Measurements from ENCODE around the gene THAP4. TPM values are rescaled to one million over a fixed set of nuclear protein-coding genes. Genes with fewer than 3 reads are reported as not detected.

THAP4 gene
- total RNA-seq, 3 donors from 2014 or later (not counting 1 experiment from before 2014, with no cell fraction given): 19.8 to 29.2 (median 27.8) TPM

GRCh38 chr2:241676665-241677064 is 39.7 kb upstream of the THAP4 start:
- Mint-ChIP-seq H3K4me3 (no peak overlapping the region), H3K36me3 (no peaks in the 10 kb centered on the region), H3K4me1 (peaks cover 6 to 11% of the 10 kb centered on the region in 2 donors), H3K27ac (no peak overlapping the region), H3K9me3 (no peaks in the 10 kb centered on the region), H3K27me3 (ENCODE audit: low read depth in 2 of 2) (no peaks in the 10 kb centered on the region)
- ATAC-seq: no peak
- Histone ChIP-seq H3K27me3 (ENCODE audit: control insufficient read depth, insufficient read depth, low read length) (no peaks in the 10 kb centered on the region), H3K4me3 (ENCODE audit: low read length) (no peak overlapping the region), H3K9me3 (ENCODE audit: control insufficient read depth, insufficient read depth, low read length) (no peaks in the 10 kb centered on the region), H3K27ac (ENCODE audit: low read length) (no peak overlapping the region), H3K4me1 (ENCODE audit: control insufficient read depth, insufficient read depth, low read length) (peaks cover 12% of the 10 kb centered on the region), H3K36me3 (ENCODE audit: control insufficient read depth, insufficient read depth, low read length) (peaks cover 21% of the 10 kb centered on the region)
- DNase-seq: no peak
- intact Hi-C loops (cut with micrococcal nuclease): no loop called here
- TF ChIP-seq CTCF (IDR thresholded peaks at IDR 0.05): no peak
- WGBS (ENCODE audit: insufficient coverage): 96% methylated on average over 17 of the region's 17 CpGs

DNA sequence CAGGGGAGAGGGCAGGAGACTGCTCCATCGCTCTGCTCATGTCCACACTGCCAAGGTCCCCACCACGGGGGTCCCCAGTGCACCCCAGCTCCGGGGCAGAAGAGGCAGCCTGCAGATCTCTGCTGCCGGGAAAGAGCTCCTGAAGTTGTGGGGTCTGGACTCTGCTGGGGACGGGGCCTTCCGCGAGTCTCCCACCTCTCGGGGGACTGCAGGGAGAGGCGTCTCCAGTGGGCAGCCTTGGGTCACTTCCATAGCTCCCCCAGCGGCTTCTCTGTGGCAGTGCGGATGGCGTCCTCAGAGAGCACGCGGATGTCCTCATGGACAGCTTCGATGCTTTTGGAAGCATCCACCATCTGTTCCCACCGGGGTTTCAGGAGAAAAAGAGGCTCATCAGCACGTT is 38.9 kb upstream of the THAP4 start:
- intact Hi-C loops (cut with micrococcal nuclease): no loop called here
- Mint-ChIP-seq H3K27me3 (ENCODE audit: low read depth in 2 of 2) (no peaks in the 10 kb centered on the region), H3K27ac (no peak overlapping the region), H3K36me3 (no peaks in the 10 kb centered on the region), H3K4me1 (peaks cover 6 to 10% of the 10 kb centered on the region in 2 donors), H3K9me3 (no peaks in the 10 kb centered on the region), H3K4me3 (no peak overlapping the region)
- WGBS (ENCODE audit: insufficient coverage): 92% methylated on average over 17 of the region's 17 CpGs
- Histone ChIP-seq H3K9me3 (ENCODE audit: control insufficient read depth, insufficient read depth, low read length) (no peaks in the 10 kb centered on the region), H3K27ac (ENCODE audit: low read length) (no peak overlapping the region), H3K36me3 (ENCODE audit: control insufficient read depth, insufficient read depth, low read length) (peaks cover 25% of the 10 kb centered on the region), H3K27me3 (ENCODE audit: control insufficient read depth, insufficient read depth, low read length) (no peaks in the 10 kb centered on the region), H3K4me3 (ENCODE audit: low read length) (no peak overlapping the region), H3K4me1 (ENCODE audit: control insufficient read depth, insufficient read depth, low read length) (peaks cover 12% of the 10 kb centered on the region)
- DNase-seq (no peak), ATAC-seq (no peak)
- no peak for TF ChIP-seq CTCF (IDR thresholded peaks at IDR 0.05)

DNA sequence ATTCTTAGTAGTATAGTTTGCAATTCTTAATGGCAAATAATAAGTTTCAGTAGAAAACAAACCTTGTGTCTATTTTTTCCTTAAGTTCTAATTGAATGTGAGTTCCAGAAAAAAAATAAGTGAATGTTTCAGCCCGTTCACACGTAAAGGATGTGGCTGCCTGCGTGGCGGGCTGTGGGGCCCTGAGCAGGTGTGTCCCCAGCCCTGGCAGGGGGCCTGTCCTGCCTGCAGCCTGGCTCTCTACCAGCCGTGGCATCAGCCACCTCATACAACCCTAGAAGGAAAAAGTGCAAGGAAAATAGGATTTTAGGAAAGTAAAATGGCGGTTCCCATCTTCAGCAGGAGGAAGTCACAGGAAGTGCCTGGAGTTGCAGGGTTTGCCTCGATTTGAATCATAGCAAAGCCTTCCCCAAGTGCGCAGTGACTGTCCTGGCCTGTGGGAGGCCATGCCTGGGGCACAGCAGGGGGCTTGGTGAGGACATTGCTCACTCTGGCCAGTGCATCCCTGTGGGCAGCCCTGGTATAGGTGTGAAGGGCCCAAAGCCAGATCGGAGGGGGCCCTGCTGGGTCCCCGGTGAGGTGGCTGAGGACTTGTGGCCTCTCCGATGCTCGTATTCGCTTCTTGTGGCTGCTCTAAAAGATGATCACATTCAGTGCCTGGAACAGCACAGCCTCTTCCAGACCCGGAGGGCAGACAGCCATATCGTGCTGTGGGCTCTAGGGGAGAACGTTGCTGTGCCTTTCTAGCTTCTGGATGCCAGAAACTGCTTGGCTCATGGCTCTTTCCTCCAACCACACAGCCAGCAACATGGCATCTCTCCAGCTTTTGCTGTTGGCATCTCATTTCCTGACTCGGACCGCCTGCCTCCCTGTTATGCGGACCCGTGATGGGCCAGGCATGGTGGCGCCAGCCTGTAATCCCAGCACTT is 37.1 kb upstream of the THAP4 start:
- Mint-ChIP-seq H3K4me1 (peaks cover 6% of the 10 kb centered on the region in 2 donors), H3K27ac (no peak overlapping the region), H3K27me3 (ENCODE audit: low read depth in 2 of 2) (no peaks in the 10 kb centered on the region), H3K4me3 (no peak overlapping the region), H3K9me3 (no peaks in the 10 kb centered on the region), H3K36me3 (no peaks in the 10 kb centered on the region)
- no peak for TF ChIP-seq CTCF (IDR thresholded peaks at IDR 0.05)
- intact Hi-C loops (cut with micrococcal nuclease): no loop called here
- ATAC-seq (no peak), DNase-seq (no peak)
- peaks cover 32% of the 10 kb centered on the region for H3K36me3 ChIP-seq (ENCODE audit: control insufficient read depth, insufficient read depth, low read length)
- no peak overlapping the region for H3K27ac ChIP-seq (ENCODE audit: low read length)
- no peak overlapping the region for H3K4me3 ChIP-seq (ENCODE audit: low read length)
- 87% methylated on average over 20 of the region's 21 CpGs for WGBS (ENCODE audit: insufficient coverage)
- H3K9me3 ChIP-seq (ENCODE audit: control insufficient read depth, insufficient read depth, low read length): no peaks in the 10 kb centered on the region
- no peaks in the 10 kb centered on the region for H3K27me3 ChIP-seq (ENCODE audit: control insufficient read depth, insufficient read depth, low read length)
- H3K4me1 ChIP-seq (ENCODE audit: control insufficient read depth, insufficient read depth, low read length): peaks cover 12% of the 10 kb centered on the region
